NCI-H446 treated with DMSO at 0.1 percent for 48 hours (cell line): ENCODE data around the gene SYT7.

Source experiments
- DNase-seq: peaks from one replicate; lab custom pipeline; 2025; lab: John Stamatoyannopoulos, UW

SYT7 gene

DNA sequence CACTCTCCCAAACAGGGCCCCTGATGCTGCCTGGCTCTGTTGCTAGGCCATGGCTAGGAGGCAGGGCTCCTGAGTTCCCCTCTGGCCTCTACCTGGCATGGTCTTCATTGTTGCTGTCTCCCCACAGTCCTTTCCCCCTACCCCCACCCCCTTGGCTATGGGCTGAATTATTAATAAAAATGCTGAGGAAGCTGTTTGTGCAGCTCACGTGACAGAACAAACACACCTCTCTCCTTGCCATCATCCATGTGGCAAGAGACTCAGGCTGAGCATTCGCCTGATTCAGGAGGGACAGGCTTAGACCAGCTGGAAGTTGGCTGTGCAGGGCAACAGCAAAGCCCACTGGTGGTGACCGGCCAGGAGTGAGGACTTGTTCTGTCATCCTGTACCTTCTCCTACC lies 4.2 kb upstream of the SYT7 start:
- no peak for DNase-seq

DNA sequence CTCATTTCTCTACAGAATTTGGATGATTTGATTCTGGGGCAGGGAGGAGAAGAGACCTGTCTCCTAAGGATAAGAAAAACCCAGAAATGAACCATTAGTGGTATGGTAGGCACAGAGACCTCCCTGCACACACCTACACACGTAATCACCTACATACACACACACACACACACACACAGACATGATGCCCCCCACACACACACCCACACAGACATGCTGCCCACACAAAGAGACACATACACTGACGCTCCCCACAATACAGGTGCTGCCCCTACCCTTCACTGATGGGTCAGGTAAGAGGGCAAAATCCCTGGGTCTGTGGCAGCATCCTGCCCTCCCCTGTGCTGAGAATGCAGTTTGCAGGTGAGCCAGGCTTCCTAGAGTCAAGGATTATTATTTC lies 1.1 kb upstream of the SYT7 start:
- no peak for DNase-seq

DNA sequence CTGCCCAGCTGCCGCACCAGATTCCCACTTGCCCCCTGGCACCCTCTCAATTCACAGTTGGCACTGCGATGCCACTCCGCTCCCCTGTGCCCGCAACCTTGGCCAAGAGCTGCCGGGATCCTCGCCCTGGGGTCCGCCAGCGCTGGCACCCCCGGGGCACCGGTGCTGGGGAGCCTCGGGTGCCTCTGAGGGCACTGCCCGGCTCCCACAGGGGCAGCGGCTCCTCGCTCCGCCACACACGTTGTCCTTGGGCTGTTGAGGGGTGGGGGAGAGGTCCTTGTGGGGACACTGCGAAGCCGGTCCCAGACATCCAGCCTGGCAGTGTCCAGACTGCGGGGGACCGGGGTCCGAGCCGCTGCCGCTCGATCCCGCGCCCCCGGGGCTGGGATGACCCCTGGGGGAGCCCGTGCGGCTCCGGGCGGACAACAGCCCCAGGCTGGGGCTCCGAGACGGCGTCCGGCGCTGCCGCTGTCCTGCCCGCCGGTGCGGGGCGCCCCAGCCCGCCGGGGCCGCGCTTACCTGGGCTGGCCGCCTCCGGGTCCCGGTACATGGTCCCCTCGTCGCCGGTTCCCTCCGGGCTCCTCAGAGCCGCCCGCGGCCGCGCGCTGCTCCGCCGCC lies 496 bp downstream of the SYT7 start:
- no peak for DNase-seq

DNA sequence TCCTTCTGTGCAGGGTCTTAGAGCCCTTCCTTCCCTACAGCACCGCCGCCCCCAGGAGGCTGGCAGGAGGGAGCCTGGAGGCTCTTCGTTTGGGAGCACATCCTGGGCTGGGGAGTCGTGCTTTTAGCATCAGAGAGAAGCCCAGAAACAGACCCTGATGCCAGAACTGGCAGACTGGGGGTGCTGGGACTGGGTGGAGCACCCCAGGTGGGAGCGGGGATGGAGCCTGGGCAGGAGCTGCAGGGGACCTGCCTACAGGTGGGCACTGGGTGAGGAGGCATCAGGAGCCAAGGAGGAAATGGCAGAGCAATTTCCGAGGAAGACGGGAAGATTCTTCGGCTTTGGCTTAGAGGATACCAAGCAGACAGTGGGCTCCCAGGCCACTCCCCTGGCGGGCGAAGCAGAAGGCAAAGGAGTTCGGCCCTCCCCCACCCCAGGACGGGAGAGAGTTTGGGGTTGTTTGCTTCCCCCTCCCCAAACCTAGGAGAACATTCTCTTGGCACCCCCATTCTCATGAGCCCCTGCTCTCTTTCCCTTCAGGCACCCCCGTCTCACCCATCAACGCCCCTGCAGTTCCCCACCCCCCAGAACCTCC lies 1.1 kb downstream of the SYT7 start:
- no peak for DNase-seq

DNA sequence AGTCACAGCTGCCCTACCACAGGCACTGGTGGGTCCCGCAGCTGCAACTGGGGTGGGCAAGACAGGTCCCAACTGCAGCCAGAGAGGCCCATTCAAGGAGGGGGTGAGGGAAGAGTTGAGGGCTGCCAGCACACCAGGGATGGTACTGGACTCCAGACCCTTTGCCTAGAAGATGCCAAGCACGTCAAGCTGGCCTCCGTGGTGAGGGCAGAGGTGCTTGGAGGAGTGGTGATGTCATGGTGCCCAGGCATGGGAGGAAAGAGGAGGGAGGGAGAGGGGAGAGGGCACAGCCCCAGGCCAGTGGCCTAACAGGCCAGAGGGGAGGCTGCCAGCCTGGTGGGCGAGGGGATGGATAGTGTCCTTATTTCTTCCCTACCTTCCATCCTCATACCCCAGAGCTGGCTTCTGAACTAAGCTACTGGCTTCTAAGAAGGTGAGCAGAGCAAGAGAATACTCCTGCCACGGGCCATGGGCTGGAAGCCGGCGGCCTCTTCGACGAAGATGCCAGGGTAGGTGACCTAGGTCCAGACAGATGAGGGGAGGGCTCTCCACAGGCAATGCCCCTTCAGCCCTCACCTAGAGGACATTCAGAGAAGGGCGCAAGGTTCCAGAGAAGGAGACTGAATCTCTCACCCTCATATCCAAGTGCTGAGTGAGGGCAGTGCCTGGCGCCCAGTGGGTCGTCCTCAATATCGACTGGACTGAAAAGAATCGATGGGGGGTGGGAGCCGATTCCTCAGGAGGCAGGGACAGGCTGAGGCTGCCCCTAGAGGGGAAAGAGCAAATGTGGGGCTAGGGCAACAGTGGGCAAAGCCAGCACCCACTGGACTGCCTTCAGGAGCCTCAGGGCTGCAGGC lies 1.8 kb downstream of the SYT7 start:
- no peak for DNase-seq

DNA sequence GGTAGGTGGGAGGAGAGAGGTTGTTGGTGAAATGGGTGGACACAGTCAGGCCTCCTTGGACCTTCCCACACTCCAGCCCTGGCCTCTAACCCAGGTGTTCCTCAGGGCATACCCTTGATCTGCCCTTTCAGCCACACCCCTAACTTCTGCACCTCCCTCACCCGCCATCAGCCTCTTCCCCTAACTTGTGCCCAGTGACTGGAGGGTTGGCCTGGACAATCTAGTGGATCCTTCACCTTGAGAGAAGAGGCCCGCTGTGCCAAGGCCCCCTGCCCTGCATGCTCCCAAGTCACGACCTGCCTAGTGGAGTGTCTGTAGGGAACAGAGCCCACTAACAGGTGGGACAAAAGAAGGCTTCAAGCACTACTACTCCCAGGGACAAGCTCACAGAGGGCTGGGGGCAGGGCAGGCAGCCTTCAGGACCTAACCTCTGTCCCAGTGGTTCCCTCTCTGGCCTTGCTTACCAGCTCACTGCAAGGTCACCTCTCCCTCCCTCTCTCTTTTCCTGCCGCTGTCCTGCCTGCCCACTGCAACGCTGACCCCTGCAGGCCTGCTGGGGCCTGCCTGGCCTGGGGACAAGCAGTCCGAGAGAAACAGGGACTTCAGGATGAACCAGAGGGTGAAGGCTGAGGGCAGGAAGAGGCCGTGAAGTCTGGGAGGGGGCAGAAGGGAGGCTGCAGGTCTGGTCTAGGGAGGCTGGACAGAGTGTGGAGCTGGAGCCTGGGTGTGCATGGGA lies 3.3 kb downstream of the SYT7 start:
- no peak for DNase-seq

DNA sequence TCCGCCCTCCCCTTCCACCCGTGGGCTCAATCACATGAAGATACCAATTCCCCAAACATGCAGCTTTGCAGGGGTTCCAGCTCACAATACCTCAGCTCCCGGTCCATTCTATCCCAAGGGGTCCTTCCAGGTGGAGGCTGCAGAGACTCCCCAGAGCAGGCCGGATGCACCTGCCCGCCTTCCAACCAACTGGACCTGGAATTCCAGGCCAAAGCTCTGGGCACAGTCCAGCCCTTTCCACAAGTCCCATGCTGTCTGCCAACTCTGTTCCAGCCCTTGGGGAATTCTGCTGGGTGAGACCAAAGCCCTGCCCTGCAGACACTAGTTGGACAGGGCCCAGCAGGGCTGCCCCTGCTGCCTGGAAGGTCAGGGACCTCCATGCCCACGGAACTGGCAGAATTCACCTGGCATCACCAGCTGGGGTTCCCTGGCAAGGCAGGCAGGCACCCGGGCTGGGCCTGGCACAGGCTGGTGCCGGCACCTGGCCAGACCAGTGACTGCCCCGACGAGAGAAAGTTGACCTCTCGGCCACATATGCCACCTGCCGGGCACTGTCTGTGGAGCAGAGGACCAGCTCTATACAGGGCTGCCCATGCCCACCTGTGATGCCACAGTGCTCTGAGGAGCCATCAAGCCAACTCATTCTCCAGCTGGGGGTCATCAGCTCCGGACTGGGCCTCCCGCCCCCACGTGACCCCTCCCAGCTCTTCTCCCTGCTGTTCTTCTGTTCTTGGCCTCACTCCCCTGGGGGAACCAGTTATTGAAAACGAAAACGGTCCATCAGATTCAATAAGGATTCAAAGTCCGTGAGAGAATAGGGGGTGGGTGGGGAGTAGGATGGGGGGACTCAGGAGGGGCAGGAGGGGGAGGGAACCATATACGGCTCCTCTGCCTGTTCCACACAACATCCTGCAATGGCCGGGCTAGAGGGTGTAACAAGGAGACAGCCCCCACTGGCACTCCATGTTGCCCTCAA lies 4.7 kb downstream of the SYT7 start:
- no peak for DNase-seq

DNA sequence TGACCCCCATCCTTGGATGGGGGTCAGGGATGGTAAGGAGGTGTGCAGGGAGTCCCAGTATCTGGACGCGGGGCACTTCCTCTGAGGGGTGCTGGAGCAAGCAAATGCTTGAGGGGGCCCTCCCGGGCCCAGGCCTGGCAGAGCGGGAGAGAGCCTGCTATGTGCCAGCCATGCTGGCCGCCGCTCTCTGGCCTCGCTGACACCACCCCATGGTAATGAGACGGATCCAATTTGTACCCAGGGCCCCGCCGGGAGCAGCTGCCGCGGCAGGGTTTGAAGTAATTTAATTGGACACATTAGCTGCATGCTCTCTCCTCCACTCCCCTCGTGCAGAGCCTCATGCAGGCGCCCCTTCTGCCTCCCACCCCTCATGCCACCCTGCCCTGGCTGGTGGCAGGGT lies 6.3 kb downstream of the SYT7 start:
- DNase-seq = no peak

DNA sequence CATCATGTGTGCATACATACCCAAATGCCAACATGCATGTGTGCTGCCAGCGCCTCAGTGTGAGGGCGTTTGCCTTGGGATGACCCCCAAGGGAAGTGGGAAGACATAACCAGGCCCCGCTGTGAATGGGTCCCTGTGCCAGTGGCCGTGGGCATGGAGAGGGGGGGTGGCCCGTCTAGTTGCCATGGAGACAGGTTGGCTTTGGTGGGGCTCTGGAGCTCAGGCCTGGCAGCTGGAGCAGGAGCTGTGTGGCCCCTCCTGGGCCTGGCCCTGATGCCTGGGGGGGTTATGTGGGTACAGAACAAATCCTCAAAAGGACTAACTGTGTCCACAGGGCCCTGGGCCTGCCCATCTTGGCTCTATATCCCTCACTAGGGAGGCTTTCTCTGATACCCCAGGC lies 8.0 kb downstream of the SYT7 start:
- DNase-seq = no peak

DNA sequence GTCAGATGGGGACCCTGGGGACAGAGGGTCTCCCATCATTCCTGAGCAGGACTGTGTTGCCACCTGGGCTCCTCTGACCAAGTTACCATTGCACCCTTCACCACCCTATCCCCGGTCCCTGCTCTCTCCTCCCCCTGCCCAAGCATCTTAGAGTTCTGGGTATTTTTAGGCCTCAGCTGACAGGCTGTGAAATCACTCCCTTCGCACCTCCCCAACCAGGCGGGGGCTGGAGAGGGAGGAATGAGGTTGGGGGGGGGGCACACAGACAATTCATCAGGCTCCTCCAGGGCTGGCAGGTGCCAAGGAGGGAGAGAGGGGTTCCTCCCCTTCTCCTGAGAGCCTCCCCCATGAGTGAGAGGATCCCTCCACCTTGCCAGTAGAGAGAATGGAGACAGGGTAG lies 9.0 kb downstream of the SYT7 start:
- DNase-seq = no peak

DNA sequence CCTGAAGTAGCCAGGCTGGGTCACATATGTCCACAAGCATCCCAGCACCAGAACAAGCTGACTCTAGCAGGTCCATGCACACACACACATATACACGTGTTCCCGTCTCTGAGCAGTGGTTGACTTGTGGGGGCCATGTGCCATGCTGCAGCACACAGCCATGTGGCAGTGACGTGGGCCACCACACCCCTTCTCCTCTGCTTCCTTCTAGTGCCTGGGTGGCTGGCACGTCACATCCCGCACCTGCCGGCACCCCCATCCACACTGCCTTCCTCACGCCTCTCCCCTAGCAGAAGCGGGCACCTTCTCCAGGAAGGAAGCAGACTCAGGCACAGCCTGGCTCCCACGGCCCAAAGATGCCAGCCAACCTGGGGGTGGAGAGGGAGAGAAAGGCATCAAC lies 9.5 kb downstream of the SYT7 start:
- DNase-seq = no peak

DNA sequence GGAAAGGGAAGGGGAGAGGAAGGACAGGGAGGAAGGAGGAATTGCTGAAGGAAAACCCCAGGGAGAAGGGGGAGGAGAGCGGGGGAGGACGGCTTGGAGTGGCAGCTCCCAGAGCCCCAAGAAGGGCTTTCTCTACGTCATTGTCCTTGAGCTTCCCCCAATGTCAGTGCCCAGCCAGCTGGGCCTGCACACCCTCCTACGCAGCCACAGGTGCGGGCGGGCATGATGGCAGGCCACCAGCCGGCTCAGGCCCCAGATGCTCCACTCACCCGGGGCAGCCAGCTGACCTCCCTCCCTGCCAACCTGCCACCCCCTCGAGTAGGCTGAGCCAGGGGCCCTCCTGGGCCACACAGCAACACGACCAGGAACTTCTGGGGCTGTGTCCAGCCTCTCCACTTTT lies 11.2 kb downstream of the SYT7 start:
- DNase-seq = no peak

DNA sequence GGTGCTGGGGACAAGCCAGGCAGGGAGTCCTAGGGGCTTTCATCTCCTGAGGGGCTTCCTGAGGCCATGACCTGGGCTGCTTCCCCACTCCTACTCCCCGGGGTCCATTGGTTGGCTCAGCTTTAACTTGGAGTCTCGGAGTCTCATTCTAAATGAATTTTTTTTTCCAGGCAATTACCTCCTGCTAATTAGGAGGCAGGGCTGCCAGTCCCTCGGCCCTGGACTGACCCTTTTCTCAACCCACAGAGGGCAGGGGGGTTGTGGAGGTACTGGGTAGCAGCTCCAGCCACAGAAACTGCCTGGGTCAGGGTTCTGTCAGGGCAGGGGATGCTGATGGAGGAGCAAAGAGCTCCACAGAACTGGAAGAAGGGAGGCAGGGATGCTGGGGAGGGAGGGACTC lies 11.9 kb downstream of the SYT7 start:
- no peak for DNase-seq

DNA sequence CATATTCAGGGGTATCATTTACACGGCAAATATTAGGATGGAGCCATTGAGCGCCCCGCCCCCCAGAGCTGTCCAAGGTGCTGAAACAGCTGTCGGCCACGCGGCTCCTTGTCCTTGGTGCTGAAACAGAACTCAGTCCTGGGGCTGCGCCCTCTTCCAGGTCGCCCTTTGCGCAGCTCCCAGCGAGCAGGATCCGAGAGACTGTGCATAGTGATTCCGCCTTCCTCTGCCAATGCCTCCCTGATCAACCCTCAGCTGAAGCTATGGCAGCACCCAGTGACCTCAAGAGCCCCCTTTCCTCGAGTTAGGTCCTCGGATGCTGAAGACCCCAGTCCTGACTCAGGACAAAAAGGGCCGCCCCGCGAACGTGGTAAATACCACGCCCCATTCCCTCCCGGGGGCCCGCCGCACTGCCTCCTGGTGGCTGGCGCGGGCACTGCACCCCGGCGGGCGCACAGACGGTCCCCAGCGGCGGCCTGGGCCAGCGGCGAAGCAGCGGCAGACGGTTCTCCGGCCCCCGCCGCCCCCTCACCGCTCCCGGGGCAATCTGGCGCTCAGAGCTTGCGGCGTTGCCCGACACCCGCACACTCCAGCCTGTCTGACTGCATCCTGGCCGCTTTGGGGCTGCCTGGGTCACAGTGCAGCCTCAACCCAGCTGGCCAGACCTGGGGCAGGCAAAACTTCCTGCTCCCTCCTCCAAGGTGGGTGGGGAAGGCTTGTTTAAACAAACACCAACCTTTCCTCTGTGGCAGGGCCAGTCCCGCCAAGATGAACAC lies 13.4 kb downstream of the SYT7 start:
- no peak for DNase-seq

DNA sequence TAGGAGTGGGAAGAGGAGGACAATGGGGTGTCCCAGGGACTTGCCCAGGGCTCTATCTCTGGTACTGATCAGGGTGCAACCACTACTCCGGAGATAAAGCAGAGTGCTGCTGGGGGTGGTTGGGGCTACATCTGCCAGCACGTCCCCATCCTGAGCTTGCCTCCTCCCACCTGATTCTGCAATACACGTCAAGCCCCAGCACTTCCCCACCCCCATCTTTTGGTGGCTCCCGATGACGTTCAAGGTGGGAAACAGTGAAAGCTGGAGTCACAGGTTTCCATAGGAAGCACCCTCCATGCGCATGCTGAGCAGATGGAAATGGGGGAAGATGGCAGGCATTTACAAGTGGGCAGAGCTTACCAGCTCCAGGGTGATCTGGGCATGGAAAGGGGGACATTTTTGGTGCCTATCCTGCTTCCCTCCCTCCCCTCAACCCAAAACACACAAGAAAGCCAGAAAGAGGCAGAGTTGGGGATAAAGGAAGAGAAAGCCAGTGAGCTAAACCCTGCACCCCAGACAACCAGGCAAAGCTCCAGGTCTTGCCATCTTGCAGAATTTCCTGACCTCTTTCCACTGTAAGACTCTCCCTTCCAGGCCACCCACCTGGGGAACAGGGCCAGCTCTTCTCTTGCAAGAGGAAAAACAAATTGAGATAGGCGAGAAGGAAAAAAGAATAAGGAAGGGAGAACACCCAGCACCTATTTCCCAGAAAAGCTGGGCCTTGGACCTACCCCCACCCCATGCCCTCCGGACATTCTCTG lies 15.8 kb downstream of the SYT7 start:
- no peak for DNase-seq

DNA sequence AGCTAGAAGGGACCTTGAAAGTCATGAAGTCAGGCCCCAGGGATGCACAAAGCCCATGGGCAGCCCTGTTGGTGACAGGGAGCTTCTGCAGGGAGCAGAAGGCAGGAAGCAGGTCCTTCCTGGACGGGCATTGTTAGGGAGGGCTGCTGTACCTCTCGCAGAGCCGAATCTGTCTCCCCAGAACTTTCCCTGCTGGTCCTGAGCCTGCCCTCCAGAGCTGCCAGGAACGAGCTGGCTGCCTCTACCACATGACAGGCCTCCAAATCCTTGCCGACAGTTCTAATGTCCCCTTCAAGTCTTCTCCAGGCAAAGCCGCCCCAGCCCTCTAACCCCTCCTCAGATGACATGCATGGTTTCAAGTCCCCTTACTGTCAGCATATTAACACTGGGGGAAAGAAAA lies 20.1 kb downstream of the SYT7 start:
- DNase-seq = no peak

DNA sequence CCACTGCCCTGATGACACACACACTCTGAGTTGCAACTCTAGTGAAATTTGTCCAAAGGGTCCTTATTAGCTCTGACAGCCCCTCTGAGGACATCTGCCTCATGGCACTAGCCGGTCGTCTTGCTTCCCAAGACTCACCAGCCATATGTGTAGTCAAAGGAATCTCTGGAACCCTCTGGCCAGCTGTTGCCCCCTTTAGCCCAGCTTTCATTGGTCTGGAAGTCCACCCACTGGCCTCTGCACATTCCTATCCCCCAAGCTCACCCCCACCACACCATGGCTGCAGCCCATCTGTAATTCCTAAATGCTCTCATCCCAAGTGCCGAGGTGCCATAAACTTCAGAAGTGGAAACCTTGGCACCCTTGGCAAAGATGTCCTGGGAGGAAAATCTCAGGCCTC lies 24.3 kb downstream of the SYT7 start:
- no peak for DNase-seq

DNA sequence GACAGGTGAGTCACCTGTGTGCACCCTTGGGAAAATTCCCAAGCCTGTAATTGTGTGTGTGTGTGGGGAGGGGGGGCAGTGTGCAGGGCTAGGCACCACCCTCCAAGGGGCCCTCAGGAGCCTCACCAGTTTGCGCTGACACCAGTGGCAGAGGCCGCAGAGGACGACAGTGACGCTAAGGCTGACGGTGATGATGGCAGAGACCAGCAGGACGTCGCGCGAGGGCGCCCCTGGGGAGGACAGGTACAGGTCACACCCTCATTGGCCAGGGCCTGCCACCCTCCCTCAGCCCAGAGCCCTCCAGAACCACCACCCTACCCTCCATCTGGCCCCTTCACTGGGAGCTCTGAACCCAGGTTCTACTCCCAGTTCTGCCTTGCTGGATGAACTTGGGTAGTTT lies 24.9 kb downstream of the SYT7 start:
- DNase-seq = no peak

DNA sequence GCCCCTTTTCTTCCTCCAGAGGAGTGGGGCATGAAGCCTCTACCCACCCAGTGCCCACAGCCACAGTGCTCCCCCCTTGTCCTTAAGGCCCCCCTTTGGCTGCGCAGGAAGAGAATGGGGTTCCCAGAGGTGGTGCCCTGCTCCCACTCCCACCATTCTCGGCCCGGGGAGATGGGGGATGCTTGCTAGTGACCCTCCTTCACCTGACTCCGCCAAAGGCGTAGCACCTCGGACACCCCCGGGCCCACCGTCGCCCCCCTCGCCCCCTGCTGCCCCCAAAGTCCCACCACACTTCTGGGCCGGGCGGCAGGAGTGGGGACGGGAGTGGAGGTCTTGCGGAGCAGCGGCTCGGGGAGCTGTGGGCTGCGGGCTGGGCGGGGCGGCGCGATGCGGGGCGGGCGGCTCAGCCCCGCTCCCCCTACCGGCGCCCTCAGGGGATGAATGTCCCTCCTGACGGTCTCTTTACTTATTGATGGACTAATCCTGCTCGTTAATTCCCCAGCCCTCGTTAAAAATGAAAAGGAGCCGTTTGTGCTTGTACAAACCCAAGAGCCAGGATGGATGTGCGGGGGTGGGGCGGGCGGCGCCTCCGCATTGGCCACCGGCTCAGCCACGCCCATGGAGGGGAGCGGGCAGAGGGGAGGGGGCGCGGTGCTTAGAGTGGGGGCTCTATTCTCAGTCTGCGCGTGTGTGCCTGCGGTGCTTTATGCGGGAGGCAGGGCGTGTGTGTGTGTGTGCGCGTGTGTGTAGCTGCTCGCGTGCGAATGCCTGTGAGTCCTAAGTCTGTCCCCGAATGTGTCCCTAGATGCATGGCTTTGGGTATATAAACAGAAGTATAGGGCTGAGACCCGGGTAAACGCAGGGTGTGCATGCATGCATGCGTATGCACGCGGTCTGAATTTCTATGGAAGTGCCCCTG lies 25.6 kb downstream of the SYT7 start:
- no peak for DNase-seq
